Activated naive CD8-positive, alpha-beta T cell treated with anti-CD3 and anti-CD28 coated beads, Interleukin-2, amount 10 ng/mL, durations not matched to agents 7 days and 5 days (primary cell): Measurements from ENCODE around the gene SRXN1. TPM values are rescaled to one million over a fixed set of nuclear protein-coding genes. Genes with fewer than 3 reads are reported as not detected.
A peak's percentile ranks its signal among the peaks of the same experiment; 100 is the strongest.
"Not testable (repeated sequence)": the region's sequence is repeated elsewhere in the genome, so short reads cannot be mapped to it uniquely, and the experiment has no call there.

Source experiments
- ATAC-seq: fragments of 150-1000 bp; cut with Tn5 transposase; one replicate; pipeline ENCODE4 v1.10.0; 2021; ENCODE audit warnings: low read depth, moderate library complexity
- POLR2A ChIA-PET: fragments of 350-600 bp; sonication (Branson Sonifier 250); formaldehyde crosslinking; loops from one replicate; lab custom pipeline; 2021; ENCODE audit warnings: antibody characterized with exemption; lab: Charles Lee
- DNase-seq: peaks from one replicate; pipeline ENCODE4 v3.0.0; 2021
- H3K27ac Mint-ChIP-seq: one replicate; pipeline ENCODE4 v1.8.0; 2022; ENCODE audit warnings: mild to moderate bottlenecking, mixed read lengths
- H3K27me3 Mint-ChIP-seq: one replicate; pipeline ENCODE4 v1.8.0; 2022; ENCODE audit warnings: mild to moderate bottlenecking, moderate library complexity, mixed read lengths
- H3K36me3 Mint-ChIP-seq: one replicate; pipeline ENCODE4 v1.8.0; 2021; ENCODE audit warnings: mild to moderate bottlenecking, mixed read lengths
- H3K4me1 Mint-ChIP-seq: one replicate; pipeline ENCODE4 v1.8.0; 2021; ENCODE audit warnings: mixed read lengths
- H3K4me3 Mint-ChIP-seq: one replicate; pipeline ENCODE4 v1.8.0; 2022; ENCODE audit warnings: mild to moderate bottlenecking, moderate library complexity, mixed read lengths
- H3K9me3 Mint-ChIP-seq: one replicate; pipeline ENCODE4 v1.8.0; 2021; ENCODE audit warnings: mixed read lengths
- total RNA-seq, 2 experiments: library from RNA; stranded (reverse); gene quantifications; one replicate each; pipeline ENCODE4 v1.2.3, GENCODE V29; 2021

SRXN1 gene
- total RNA-seq, 2 experiments from 2014 or later, result 11.6 to 11.7 TPM

DNA sequence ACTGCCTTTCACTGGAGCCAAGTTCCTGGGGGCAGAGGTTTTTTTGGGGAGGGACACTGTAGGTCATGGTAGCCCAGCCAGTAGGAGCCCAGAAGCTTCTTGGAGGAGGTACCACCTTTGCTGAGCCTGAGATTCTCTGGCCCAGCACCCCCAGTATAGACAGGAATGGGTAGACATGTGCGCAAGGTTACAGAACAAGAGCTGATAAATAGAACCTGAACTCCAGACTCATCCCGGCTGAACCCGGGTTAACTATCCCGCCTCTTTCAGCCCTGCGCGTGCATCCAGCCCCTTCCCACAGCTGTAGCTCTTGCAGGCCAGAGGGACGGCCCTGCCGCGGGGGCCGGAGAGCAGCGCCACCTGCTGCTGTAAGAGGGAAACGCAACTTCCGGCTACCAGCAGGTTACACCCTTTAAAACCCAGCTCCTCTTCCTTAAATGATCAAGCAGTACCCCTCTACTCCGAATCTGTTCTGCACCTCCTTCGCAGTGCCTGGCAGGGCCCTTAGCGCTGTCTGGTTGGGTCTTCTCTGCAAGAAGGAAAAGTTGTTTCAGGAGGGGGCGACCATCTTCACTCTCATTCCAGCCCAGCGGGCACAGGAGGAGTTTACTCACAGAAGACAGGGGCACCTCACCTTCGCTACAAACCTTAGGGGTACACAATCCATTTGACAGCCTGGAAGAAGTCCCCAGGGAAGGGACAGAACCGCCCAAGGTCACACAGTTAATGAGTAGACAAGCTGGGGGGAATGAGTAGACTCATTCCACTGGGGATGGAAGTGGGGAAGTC lies 7.5 kb downstream of the SRXN1 start:
- Mint-ChIP-seq H3K27ac (no peak overlapping the region), H3K4me1 (peaks cover 7% of the 10 kb centered on the region), H3K36me3 (peaks cover 19% of the 10 kb centered on the region), H3K27me3 (peaks cover 23% of the 10 kb centered on the region), H3K9me3 (no peaks in the 10 kb centered on the region), H3K4me3 (no peak overlapping the region)
- DNase-seq (peak; percentile 85), ATAC-seq (peak; percentile 79)
- POLR2A ChIA-PET, result no interaction called here

DNA sequence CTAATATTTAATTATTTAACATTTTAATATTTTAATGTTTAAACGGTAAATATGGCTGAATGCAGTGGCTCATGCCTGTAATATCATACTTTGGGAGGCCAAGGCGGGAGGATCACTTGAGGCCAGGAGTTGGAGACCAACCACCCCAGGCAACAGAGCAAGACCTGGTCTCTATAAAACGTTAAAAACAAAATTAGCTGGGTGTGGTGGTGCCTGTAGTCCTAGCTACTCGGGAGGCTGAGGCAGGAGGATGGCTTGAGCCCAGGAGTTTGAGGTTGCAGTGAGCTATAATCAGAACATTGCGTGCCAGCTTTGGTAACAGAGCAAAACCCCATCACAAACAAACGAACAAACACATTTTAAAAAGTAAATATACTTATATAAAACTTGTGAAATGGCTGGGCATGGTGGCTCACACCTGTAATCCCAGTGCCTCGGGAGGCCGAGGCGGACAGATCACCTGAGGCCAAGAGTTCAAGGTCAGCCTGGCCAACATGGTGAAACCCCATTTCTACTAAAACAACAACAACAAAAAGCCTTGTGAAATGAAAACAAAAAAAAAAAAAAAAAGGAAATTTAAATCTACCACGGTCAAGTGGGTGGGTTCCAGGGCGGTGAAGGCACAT lies 8.2 kb downstream of the SRXN1 start:
- ATAC-seq, result no peak
- H3K4me3 Mint-ChIP-seq, result no peak overlapping the region

GRCh38 chr20:642398-643174 lies 10.4 kb downstream of the SRXN1 start:
- no peaks in the 10 kb centered on the region for H3K9me3 Mint-ChIP-seq
- peaks cover 6% of the 10 kb centered on the region for H3K36me3 Mint-ChIP-seq
- no peak overlapping the region for H3K27ac Mint-ChIP-seq
- DNase-seq (no peak), ATAC-seq (no peak)
- peaks cover 5% of the 10 kb centered on the region for H3K4me1 Mint-ChIP-seq
- POLR2A ChIA-PET, result no interaction called here
- H3K27me3 Mint-ChIP-seq, result peaks cover 23% of the 10 kb centered on the region
- no peak overlapping the region for H3K4me3 Mint-ChIP-seq

More for the DNA sequence above, 8.2 kb downstream of the SRXN1 start:
- peaks cover 14% of the 10 kb centered on the region for H3K36me3 Mint-ChIP-seq
- H3K9me3 Mint-ChIP-seq, result no peaks in the 10 kb centered on the region
- peaks cover 23% of the 10 kb centered on the region for H3K27me3 Mint-ChIP-seq
- no peak overlapping the region for H3K27ac Mint-ChIP-seq
- POLR2A ChIA-PET, result no interaction called here
- H3K4me1 Mint-ChIP-seq, result peaks cover 7% of the 10 kb centered on the region
- DNase-seq, result no peak

DNA sequence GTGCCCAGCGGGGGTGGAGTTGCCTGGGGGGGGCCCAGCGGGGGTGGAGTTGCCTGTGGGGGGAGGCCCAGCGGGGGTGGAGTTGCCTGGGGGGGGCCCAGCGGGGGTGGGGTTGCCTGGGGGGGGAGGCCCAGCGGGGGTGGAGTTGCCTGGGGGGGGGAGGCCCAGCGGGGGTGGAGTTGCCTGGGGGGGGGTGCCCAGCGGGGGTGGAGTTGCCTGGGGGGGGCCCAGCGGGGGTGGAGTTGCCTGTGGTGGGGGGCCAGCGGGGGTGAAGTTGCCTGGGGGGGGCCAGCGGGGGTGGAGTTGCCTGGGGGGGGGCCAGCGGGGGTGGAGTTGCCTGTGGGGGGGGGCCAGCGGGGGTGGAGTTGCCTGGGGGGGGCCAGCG lies 11.0 kb downstream of the SRXN1 start:
- H3K4me1 Mint-ChIP-seq, H3K4me3 Mint-ChIP-seq, DNase-seq, H3K36me3 Mint-ChIP-seq, H3K27ac Mint-ChIP-seq, POLR2A ChIA-PET, ATAC-seq, H3K9me3 Mint-ChIP-seq: not testable (repeated sequence)
- H3K27me3 Mint-ChIP-seq, result peaks cover 23% of the 10 kb centered on the region

DNA sequence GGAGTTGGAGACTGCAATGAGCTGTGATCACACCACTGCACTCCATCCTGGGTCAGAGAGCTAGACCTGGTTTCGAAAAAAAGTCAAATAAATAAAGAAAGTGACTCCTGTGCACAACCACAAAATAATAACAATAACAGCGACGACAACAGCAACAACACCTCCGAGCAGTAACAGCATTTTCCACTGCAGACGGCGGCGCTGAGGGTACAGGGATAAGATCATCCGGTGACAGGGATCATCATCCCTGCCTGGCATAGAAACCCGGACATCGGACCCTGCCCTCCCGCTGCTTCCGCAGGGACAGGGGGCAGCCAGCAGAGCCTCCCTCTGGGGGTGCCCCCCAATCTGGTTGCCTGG lies 11.5 kb downstream of the SRXN1 start:
- H3K27ac Mint-ChIP-seq, result no peak overlapping the region
- POLR2A ChIA-PET, result no interaction called here

GRCh38 chr20:640674-641515 lies 12.1 kb downstream of the SRXN1 start:
- peaks cover 29% of the 10 kb centered on the region for H3K27me3 Mint-ChIP-seq
- no peaks in the 10 kb centered on the region for H3K9me3 Mint-ChIP-seq
- no peak overlapping the region for H3K27ac Mint-ChIP-seq
- POLR2A ChIA-PET, result no interaction called here
- no peak for ATAC-seq
- H3K36me3 Mint-ChIP-seq, result no peaks in the 10 kb centered on the region
- no peak for DNase-seq
- H3K4me3 Mint-ChIP-seq, result no peak overlapping the region
- peaks cover 5% of the 10 kb centered on the region for H3K4me1 Mint-ChIP-seq

More for the DNA sequence above, 11.5 kb downstream of the SRXN1 start:
- DNase-seq (no peak), ATAC-seq (no peak)
- H3K4me3 Mint-ChIP-seq, result no peak overlapping the region
- no peaks in the 10 kb centered on the region for H3K9me3 Mint-ChIP-seq
- H3K4me1 Mint-ChIP-seq, result peaks cover 5% of the 10 kb centered on the region
- H3K27me3 Mint-ChIP-seq, result peaks cover 25% of the 10 kb centered on the region
- H3K36me3 Mint-ChIP-seq, result no peaks in the 10 kb centered on the region

GRCh38 chr20:638579-638978 lies 14.4 kb downstream of the SRXN1 start:
- Mint-ChIP-seq H3K9me3 (no peaks in the 10 kb centered on the region), H3K4me3 (no peak overlapping the region), H3K27me3 (peaks cover 23% of the 10 kb centered on the region), H3K4me1 (no peaks in the 10 kb centered on the region), H3K36me3 (no peaks in the 10 kb centered on the region), H3K27ac (no peak overlapping the region)
- no peak for DNase-seq
- POLR2A ChIA-PET, result no interaction called here
- no peak for ATAC-seq

- no peaks in the 10 kb centered on the region for H3K4me1 Mint-ChIP-seq
- H3K27me3 Mint-ChIP-seq, result peaks cover 13% of the 10 kb centered on the region
- ATAC-seq (no peak), DNase-seq (no peak)
- POLR2A ChIA-PET, result no interaction called here
- H3K27ac Mint-ChIP-seq, result no peak overlapping the region
- H3K4me3 Mint-ChIP-seq, result no peak overlapping the region
- no peaks in the 10 kb centered on the region for H3K36me3 Mint-ChIP-seq
- H3K9me3 Mint-ChIP-seq, result no peaks in the 10 kb centered on the region
These were observed 15.4 kb downstream of the SRXN1 start for GRCh38 chr20:637559-637958.

DNA sequence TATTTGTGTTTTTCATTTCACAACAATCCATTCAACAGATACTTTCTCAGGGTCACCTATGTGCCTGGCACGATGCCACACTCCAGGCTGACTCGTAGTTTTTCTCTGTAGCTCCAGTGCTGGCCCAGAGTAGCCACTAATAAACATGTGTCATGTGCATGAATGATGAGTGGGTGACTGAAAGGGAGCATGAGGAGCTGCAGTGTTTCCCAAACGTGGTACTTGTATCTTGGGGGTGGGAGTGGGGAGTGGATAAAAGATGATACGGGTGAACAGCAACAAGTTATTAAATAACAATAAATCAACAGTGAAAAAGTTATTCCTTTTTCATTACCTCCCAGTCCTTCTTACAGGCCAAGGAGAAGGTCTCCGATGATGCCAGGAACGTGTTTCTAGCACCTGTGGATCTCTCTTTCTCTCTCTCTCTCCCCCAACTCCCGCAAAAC lies 17.1 kb downstream of the SRXN1 start:
- no peak for DNase-seq
- Mint-ChIP-seq H3K27ac (no peak overlapping the region), H3K36me3 (no peaks in the 10 kb centered on the region), H3K4me1 (no peaks in the 10 kb centered on the region), H3K27me3 (peaks cover 8% of the 10 kb centered on the region), H3K9me3 (no peaks in the 10 kb centered on the region), H3K4me3 (no peak overlapping the region)
- POLR2A ChIA-PET, result interaction anchor here (0.6 kb wide), 1 partner anchor 30 kb away, joined by 6 read pairs; no protein-coding TSS in a partner anchor
- ATAC-seq, result no peak

DNA sequence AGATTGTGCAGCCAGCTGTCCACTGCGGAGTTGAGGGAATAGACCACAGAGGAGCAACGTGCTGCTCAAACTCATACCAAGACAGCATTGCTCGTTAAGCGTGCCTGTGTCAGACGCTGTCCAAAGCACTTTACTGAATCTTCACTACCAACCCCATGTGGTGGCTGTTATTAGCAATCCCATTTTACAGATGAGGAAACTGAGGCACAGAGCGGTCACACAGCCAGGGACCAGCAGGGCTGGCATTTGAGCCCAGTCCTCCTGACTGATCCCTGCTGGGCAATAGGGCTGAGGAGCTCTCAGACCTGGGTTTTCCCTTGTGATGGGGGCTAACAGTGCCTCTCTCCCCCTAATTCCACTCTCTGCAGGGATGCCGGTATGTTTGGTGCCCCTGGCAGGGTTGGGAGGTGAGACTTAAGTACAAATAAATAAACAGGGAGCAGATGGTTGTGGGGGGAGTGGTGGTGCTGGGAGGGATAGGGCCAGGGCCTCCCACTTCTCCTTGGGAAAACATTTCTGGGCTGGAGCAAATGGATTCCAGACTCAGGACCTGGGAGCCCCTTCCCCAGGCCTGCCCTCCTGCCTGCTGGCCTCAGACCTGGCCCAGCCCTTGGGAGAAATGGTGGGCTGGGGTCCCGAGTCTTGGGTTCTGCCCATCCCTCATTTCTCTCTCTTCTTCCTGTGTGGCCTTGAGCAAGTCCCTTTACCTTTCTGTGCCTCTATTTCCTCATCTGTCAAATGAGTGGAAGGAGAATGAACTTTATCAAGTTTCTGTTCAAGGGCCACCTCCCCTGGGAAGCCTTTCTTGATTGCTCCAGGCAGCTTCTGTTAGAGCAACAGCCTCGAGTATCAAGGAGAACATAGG lies 17.7 kb downstream of the SRXN1 start:
- Mint-ChIP-seq H3K4me1 (no peaks in the 10 kb centered on the region), H3K27me3 (peaks cover 8% of the 10 kb centered on the region), H3K4me3 (no peak overlapping the region), H3K27ac (no peak overlapping the region), H3K36me3 (no peaks in the 10 kb centered on the region), H3K9me3 (no peaks in the 10 kb centered on the region)
- ATAC-seq, result no peak
- POLR2A ChIA-PET, result interaction anchor here (0.6 kb wide), 1 partner anchor 29 kb away, joined by 6 read pairs; no protein-coding TSS in a partner anchor
- no peak for DNase-seq

- POLR2A ChIA-PET, result no interaction called here
- ATAC-seq, result no peak
- H3K36me3 Mint-ChIP-seq, result no peaks in the 10 kb centered on the region
- H3K27me3 Mint-ChIP-seq, result peaks cover 10% of the 10 kb centered on the region
- H3K4me3 Mint-ChIP-seq, result no peak overlapping the region
- H3K27ac Mint-ChIP-seq, result no peak overlapping the region
- no peak for DNase-seq
- no peaks in the 10 kb centered on the region for H3K9me3 Mint-ChIP-seq
- H3K4me1 Mint-ChIP-seq, result no peaks in the 10 kb centered on the region
These were observed 18.7 kb downstream of the SRXN1 start for GRCh38 chr20:634148-634925.

DNA sequence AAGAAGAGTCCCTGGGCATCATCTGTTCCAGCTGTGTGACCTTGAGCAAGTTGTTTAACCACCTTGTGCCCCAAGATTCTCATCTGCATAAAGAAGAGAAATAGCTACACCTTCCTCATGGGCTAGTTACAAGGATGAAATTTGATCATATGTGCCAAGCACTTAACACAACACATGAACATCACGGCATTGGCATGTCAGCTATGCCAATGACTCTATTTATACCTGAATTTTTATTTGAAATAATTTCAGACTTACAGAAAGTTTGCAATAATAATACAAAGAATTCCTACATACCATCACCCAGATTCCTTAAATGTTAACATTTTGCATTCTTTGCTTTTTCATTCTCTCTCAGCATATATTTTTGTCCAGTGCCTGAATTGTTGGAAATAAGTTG lies 21.9 kb downstream of the SRXN1 start:
- no peaks in the 10 kb centered on the region for H3K36me3 Mint-ChIP-seq
- H3K4me1 Mint-ChIP-seq, result no peaks in the 10 kb centered on the region
- POLR2A ChIA-PET, result no interaction called here
- H3K27ac Mint-ChIP-seq, result no peak overlapping the region
- H3K27me3 Mint-ChIP-seq, result peaks cover 9% of the 10 kb centered on the region
- ATAC-seq (no peak), DNase-seq (no peak)
- no peaks in the 10 kb centered on the region for H3K9me3 Mint-ChIP-seq
- no peak overlapping the region for H3K4me3 Mint-ChIP-seq
